Vagina (tissue), 2 donors: ENCODE results near the gene GPR142. TPM values are rescaled to one million over a fixed set of nuclear protein-coding genes. Genes with fewer than 3 reads are reported as not detected.

Experiments used
- DNase-seq, 2 donors: peaks; one replicate each; pipeline ENCODE4 v3.0.0-alpha.2; 2017; ENCODE audit errors: extremely low spot score in 2 of 2
- H3K27ac ChIP-seq: fragments of 200-600 bp; sonication (generic); one replicate; pipeline ENCODE4 v1.5.1; 2019
- H3K27me3 ChIP-seq: fragments of 200-600 bp; sonication (generic); one replicate; pipeline ENCODE4 v1.5.1; 2019
- H3K36me3 ChIP-seq, 2 donors: fragments of 200-600 bp; sonication (generic); one replicate each; pipeline ENCODE4 v1.5.1; 2017 to 2019
- H3K4me1 ChIP-seq: fragments of 200-600 bp; sonication (generic); one replicate; pipeline ENCODE4 v1.5.1; 2019
- H3K4me3 ChIP-seq, 2 donors: fragments of 200-600 bp; sonication (generic); 1 replicate in 1 of 2; 2 replicates in 1 of 2; pipeline ENCODE4 v1.5.1; 2016 to 2019
- H3K9me3 ChIP-seq: fragments of 200-600 bp; sonication (generic); one replicate; pipeline ENCODE4 v1.5.1; 2019
- CTCF ChIP-seq, 3 experiments: fragments of 450-650 bp in 2 of 3; fragments of 200-600 bp in 1 of 3; sonication (generic) in 1 of 3; IDR thresholded peaks; one replicate each; pipeline ENCODE4 v1.5.1; 2017 to 2019; ENCODE audit warnings: antibody characterized with exemption in 3 of 3, mild to moderate bottlenecking in 2 of 3, moderate library complexity in 2 of 3
- POLR2A ChIP-seq, 2 donors: fragments of 450-650 bp; IDR thresholded peaks; one replicate each; pipeline ENCODE4 v1.6.1; 2017; ENCODE audit warnings: antibody characterized with exemption in 2 of 2, mild to moderate bottlenecking in 2 of 2, moderate library complexity in 2 of 2
- POLR2AphosphoS5 ChIP-seq, 2 donors: sonication (generic); formaldehyde crosslinking; IDR thresholded peaks; one replicate each; pipeline ENCODE4 v1.9.0; 2017; ENCODE audit warnings: antibody characterized with exemption in 2 of 2, mild to moderate bottlenecking in 2 of 2, low read depth in 1 of 2; ENCODE audit not compliant: insufficient read depth in 1 of 2
- intact Hi-C: fragments of 100-400 bp; cut with DNase I; formaldehyde crosslinking; loops from one replicate; pipeline ENCODE4 v1.15.1; 2023
- total RNA-seq: library from RNA; depleted of rRNA; stranded (reverse); fragments of >200 nt; gene quantifications from one replicate; pipeline ENCODE4 v1.2.3, GENCODE V29; 2016

GPR142 gene
- total RNA-seq, 1 donor from 2014 or later: 0.98 TPM

GRCh38 chr17:74380959-74381808 is 13.9 kb downstream of the GPR142 start:
- no peaks in the 10 kb centered on the region for H3K9me3 ChIP-seq
- no peaks in the 10 kb centered on the region for H3K27me3 ChIP-seq
- no peak for DNase-seq
- peak overlapping the region; percentile 67 for H3K27ac ChIP-seq
- intact Hi-C loops: no loop called here
- TF ChIP-seq POLR2A (IDR thresholded peaks at IDR 0.05) (no peak), POLR2AphosphoS5 (IDR thresholded peaks at IDR 0.05; ENCODE audit: insufficient read depth in 1 of 2, low read depth in 1 of 2) (no peak), CTCF (IDR thresholded peaks at IDR 0.05) (no peak)
- H3K4me3 ChIP-seq: no peak overlapping the region
- H3K36me3 ChIP-seq: no peaks in the 10 kb centered on the region
- peaks cover 20% of the 10 kb centered on the region for H3K4me1 ChIP-seq

GRCh38 chr17:74383141-74383540 is 15.8 kb downstream of the GPR142 start:
- Histone ChIP-seq H3K27me3 (no peaks in the 10 kb centered on the region), H3K36me3 (no peaks in the 10 kb centered on the region), H3K27ac (no peak overlapping the region), H3K4me3 (no peak overlapping the region), H3K9me3 (no peaks in the 10 kb centered on the region), H3K4me1 (peaks cover 20% of the 10 kb centered on the region)
- no peak for DNase-seq
- intact Hi-C loops: no loop called here
- no peak for TF ChIP-seq POLR2A (IDR thresholded peaks at IDR 0.05)
- TF ChIP-seq CTCF (IDR thresholded peaks at IDR 0.05): no peak
- no peak for TF ChIP-seq POLR2AphosphoS5 (IDR thresholded peaks at IDR 0.05; ENCODE audit: insufficient read depth in 1 of 2, low read depth in 1 of 2)

- peaks cover 8% of the 10 kb centered on the region for H3K4me1 ChIP-seq
- H3K27me3 ChIP-seq: no peaks in the 10 kb centered on the region
- no peaks in the 10 kb centered on the region for H3K9me3 ChIP-seq
- intact Hi-C loops: no loop called here
- TF ChIP-seq POLR2A (IDR thresholded peaks at IDR 0.05): no peak
- TF ChIP-seq POLR2AphosphoS5 (IDR thresholded peaks at IDR 0.05; ENCODE audit: insufficient read depth in 1 of 2, low read depth in 1 of 2): no peak
- TF ChIP-seq CTCF (IDR thresholded peaks at IDR 0.05): no peak
- H3K27ac ChIP-seq: no peak overlapping the region
- H3K4me3 ChIP-seq: no peak overlapping the region
- no peak for DNase-seq
- H3K36me3 ChIP-seq: no peaks in the 10 kb centered on the region
Observed at GRCh38 chr17:74385201-74385600, 17.9 kb downstream of the GPR142 start.

- DNase-seq: no peak
- TF ChIP-seq POLR2AphosphoS5 (IDR thresholded peaks at IDR 0.05; ENCODE audit: insufficient read depth in 1 of 2, low read depth in 1 of 2) (no peak), CTCF (IDR thresholded peaks at IDR 0.05) (no peak), POLR2A (IDR thresholded peaks at IDR 0.05) (no peak)
- Histone ChIP-seq H3K9me3 (no peaks in the 10 kb centered on the region), H3K27ac (no peak overlapping the region), H3K4me3 (no peak overlapping the region), H3K4me1 (no peaks in the 10 kb centered on the region), H3K36me3 (no peaks in the 10 kb centered on the region), H3K27me3 (no peaks in the 10 kb centered on the region)
- intact Hi-C loops: no loop called here
Observed at GRCh38 chr17:74386386-74386785, 19.1 kb downstream of the GPR142 start.
